Cerebellar cortex (tissue), 1 donor: Measurements from ENCODE around the gene MYPOP.

Source experiments
- DNase-seq: peaks from one replicate; pipeline ENCODE4 v3.0.0-alpha.2; 2015; ENCODE audit warnings: low spot score

The MYPOP gene

GRCh38 chr19:45863840-45864628 lies 38.4 kb downstream of the MYPOP start, which contains the start of gene FOXA3:
FOXA3 (plus strand) TSS chr19:45864326; CDS start chr19:45864457, 131 bp downstream.
- no peak for DNase-seq

- DNase-seq = no peak
These were observed 39.0 kb downstream of the MYPOP start for GRCh38 chr19:45863335-45863839.

GRCh38 chr19:45862564-45863334 lies 39.7 kb downstream of the MYPOP start, which contains the start of gene SYMPK:
SYMPK (minus strand) TSS chr19:45863147; CDS start chr19:45854495, 8,652 bp downstream.
- DNase-seq = peak; percentile 99

- no peak for DNase-seq
These were observed 40.2 kb downstream of the MYPOP start for GRCh38 chr19:45862271-45862563.

- no peak for DNase-seq
These were observed 41.8 kb downstream of the MYPOP start for GRCh38 chr19:45860359-45861259.

GRCh38 chr19:45854167-45854778 lies 48.1 kb downstream of the MYPOP start:
- DNase-seq = no peak

GRCh38 chr19:45852983-45853382 lies 49.4 kb downstream of the MYPOP start:
- no peak for DNase-seq

- no peak for DNase-seq
These were observed 50.2 kb downstream of the MYPOP start for GRCh38 chr19:45852145-45852750.

GRCh38 chr19:45848922-45849321 lies 53.5 kb downstream of the MYPOP start:
- DNase-seq = no peak

- no peak for DNase-seq
These were observed 54.8 kb downstream of the MYPOP start for GRCh38 chr19:45847663-45848062.

GRCh38 chr19:45842198-45842597 lies 60.2 kb downstream of the MYPOP start:
- no peak for DNase-seq
